HG02981 (cell line): Measurements from ENCODE around the gene SLC35F6.
"Not testable (repeated sequence)": the region's sequence is repeated elsewhere in the genome, so short reads cannot be mapped to it uniquely, and the experiment has no call there.

Source experiments
- ATAC-seq: cut with Tn5 transposase; IDR thresholded peaks from one replicate; pipeline ENCODE4 v1.9.1; 2021; ENCODE audit warnings: mild to moderate bottlenecking, moderate library complexity; ENCODE audit not compliant: unreplicated experiment

SLC35F6 gene

GRCh38 chr2:26780203-26780760, 16.2 kb downstream of the SLC35F6 start:
- no peak for ATAC-seq

- ATAC-seq: no peak
Measured at GRCh38 chr2:26782876-26783704, 19.0 kb downstream of the SLC35F6 start.

DNA sequence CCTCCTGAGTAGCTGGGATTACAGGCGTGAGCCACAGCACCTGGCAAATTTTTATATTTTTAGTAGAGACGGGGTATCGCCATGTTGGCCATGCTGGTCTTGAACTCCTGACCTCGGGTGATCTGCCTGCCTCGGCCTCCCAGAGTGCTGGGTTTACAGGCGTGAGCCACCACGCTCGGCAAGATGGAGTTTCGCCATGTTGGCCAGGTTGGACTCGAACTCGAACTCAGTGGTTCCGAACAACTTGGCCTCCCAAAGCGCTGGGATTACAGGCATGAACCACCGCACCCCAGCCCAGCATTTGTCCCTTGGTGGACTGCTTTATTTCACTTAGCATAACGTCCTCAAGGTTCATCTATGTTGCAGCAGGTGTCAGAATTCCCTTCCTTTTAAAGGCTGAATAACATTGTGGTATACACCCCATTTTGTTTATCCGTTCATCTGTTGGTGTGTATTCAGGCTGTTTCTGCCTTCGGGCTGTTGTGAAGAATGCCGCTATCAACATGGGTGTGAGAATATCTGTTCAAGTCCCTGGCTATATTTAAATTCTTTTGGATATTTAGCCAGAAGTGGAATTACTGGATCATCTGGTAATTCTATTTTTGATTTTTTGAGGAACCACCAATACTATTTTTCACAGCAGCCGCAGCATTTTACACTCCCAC, 20.6 kb downstream of the SLC35F6 start:
- no peak for ATAC-seq

DNA sequence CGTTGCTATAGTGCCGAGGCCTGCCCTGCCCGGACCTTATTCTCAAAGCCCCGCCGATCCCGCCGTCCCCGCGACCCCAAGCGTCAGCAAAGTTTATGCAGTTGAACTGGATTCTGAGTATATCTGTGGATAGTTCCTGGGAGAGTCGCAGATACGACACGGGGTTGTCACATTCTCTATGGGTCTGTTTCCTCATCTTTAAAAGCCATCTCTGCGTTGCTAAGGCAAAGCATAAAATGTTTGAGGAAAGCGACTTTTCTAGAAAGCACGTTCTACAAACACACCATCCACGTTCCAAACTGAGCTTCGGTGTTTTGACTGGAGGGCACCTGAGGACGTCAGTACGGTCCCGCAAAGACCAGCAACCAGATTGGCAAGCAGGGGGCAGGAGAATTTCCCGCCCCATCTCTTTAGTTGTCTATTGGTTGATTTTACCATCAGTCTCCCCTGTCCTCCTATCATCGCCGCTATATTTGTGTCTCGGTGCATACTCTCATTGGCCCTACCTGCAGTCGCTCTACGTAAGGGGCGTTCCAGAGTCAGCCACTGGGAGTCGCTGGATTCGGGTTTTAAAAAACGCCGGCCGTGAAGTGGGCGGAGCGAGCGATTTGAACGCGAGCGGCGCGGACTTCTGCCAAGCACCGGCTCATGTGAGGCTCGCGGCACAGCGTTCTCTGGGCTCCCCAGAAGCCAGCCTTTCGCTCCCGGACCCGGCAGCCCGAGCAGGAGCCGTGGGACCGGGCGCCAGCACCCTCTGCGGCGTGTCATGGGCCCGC, 21.5 kb downstream of the SLC35F6 start, which contains the start of gene CENPA:
TSS of gene CENPA (plus strand) at position 626 of the 776 bp plus-strand sequence. CDS start at position 767, 141 bp downstream.
- ATAC-seq: peak; percentile 99

GRCh38 chr2:26786207-26787028, 22.3 kb downstream of the SLC35F6 start:
- peak; percentile 10 for ATAC-seq

DNA sequence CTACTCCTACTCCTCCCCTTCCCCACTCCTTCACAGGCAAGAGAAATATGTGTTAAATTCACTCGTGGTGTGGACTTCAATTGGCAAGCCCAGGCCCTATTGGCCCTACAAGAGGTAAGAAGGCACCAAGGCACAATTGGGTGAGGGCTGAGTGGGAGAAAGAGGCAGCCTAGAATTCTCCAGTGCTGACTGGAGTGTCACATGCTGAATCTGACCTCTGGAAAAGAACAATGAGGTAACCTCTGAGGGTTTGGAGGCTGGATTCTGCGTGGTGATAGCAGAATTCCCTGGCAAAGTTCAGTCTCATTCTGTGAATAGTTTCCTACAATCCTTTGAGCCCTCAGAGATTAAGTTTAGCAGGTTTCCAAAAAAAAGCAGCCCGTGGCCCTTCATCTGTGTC, 28.6 kb downstream of the SLC35F6 start:
- no peak for ATAC-seq

DNA sequence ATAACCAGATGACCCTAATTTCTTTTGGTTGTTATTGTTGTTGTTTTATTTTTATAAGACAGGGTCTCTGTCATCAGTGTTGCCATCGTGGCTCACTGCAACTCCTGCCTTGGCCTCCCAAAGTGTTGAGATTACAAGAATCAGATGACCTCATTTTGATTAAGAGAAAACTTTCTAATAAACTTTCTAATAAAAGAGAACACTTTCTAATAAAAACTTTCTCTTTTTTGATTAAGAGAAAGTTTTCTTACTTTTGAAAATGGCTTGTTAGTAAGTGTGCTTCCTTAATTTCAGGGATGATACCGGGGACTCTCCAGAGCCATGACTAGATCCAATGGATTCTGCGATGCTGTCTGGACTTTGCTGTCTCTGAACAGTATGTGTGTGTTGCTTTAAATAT, 29.4 kb downstream of the SLC35F6 start:
- ATAC-seq: no peak

GRCh38 chr2:26795135-26795534, 31.1 kb downstream of the SLC35F6 start:
- ATAC-seq: not testable (repeated sequence)

GRCh38 chr2:26801328-26801727, 37.2 kb downstream of the SLC35F6 start:
- no peak for ATAC-seq

- no peak for ATAC-seq
Measured at GRCh38 chr2:26801796-26802195, 37.7 kb downstream of the SLC35F6 start.

DNA sequence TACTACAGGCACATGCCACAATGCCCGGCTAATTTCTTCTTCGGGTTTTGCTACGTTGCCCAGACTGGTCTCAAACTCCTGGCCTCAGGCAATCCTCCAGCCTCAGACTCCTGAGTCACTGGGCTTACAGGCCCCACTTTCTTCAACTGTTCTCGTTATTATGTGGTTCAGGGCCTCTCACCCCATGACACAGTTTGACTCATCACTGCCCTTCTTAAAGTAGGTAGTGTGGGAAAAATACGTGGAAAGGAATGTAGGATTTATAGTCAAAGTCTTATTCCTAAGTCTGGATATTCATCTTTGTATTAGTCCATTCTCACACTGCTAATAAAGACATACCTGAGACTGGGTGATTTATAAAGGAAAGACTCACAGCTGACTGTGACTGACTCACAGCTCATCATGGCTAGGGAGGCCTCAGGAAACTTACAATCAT, 41.2 kb downstream of the SLC35F6 start:
- no peak for ATAC-seq

DNA sequence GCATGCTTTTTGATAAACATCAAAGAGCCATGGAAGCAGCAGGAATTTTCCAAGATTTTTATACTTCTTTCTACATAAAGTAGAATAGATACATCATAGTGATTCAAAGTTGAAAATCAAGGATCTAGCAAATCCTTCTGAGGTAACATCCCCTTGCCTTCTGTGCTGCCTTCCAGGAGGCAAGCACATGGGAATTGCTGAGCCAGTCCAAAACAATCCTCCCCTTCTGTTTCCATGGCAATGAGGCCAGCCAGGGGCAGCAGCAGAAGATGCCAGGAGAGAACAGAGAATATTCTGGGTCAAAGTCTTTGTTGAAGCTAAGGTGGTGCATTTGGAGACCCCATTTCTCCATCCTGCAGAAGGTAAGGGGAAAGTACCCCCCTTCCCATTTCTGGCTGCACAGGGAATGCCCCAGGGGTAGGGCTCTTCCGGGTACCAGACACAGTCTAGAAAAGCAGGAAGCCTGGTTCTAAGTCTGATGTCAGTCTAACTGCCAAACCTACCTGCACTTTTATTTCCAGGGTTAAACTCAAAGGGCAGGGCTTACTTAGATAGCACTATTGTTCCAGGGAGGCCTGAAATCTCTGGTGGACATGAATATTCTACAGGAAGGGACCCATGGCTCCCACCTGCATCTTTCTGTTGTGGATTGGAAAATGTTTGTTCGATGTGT, 43.8 kb downstream of the SLC35F6 start:
- no peak for ATAC-seq

DNA sequence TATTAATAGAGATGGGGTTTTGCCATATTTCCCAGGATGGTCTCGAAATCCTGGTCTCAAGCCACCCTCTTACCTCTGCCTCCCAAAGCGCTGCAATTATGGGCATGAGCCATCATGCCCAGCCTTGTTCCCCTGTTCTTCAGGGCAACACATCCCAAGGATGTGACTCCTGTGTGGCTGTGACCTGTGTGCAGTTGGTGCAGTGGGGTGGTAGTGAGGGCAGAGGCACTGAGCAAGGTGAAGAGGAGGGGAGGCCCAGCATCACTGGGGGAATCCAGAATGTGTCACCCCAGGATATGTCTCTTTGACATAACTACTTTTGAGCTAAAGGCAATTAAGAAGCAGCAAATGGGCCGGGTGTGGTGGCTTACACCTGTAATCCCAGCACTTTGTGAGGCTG, 45.1 kb downstream of the SLC35F6 start:
- no peak for ATAC-seq

DNA sequence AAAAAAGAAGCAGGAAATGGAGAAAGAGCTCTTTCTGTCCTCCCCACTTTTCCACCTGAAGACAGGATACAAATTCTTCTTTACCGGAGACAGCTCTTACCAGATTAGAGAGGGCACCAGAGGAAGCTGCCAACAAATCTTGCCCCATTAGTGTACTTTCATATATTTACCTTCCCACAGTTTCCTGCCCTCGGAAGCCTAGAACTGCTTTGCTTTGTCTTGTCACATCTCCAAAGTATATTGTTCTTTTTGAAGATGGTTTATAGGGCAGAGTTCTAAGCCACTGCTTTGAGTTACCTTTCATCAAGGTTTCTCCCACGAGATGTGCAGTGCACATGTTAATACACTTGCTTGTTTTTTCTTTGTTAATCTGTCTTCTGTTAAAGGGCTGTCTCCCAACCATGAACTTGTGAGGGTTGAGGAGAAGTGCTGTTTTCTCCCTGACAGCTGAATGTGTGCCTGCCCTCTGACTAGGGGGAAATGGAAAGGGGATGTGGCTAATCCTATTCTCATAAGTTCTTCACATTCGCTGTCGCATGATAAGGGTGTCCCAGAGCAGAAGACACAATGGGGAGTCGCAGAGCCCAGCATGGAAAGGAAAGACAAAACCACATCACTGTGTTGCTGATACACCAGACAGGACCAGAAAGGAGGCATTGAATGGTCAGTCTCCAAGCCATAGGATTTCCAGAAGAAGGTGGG, 45.9 kb downstream of the SLC35F6 start:
- no peak for ATAC-seq

GRCh38 chr2:26811261-26811660, 47.2 kb downstream of the SLC35F6 start:
- ATAC-seq: no peak

- no peak for ATAC-seq
Measured at GRCh38 chr2:26811791-26812694, 48.0 kb downstream of the SLC35F6 start.

DNA sequence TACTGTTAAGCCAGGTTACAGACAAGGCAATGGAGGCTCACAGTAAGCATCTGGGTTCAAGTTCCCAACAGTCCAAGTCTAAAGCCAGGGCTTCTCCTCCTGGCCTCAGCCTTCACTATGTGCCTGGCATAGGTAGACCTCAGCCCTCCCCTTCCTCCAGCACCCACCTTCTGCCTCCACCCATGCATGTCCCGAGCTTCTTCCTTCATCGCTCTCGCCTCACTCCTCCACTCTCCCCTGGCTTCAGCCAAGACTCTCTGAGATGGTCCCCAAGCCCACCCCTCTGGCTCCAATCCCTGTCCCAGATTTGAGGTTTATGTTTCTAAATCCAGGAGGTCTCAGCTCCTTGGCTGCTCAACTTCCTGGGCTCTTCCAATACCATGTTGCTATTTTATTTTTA, 48.6 kb downstream of the SLC35F6 start:
- ATAC-seq: no peak
